Fibroblast of upper back skin (primary cell): ENCODE measurements around the gene CUEDC1.
A peak's percentile ranks its signal among the peaks of the same experiment; 100 is the strongest.

ENCODE experiments used
- DNase-seq: peaks from one replicate; pipeline ENCODE4 v3.0.0-alpha.2; 2013

CUEDC1 gene

DNA sequence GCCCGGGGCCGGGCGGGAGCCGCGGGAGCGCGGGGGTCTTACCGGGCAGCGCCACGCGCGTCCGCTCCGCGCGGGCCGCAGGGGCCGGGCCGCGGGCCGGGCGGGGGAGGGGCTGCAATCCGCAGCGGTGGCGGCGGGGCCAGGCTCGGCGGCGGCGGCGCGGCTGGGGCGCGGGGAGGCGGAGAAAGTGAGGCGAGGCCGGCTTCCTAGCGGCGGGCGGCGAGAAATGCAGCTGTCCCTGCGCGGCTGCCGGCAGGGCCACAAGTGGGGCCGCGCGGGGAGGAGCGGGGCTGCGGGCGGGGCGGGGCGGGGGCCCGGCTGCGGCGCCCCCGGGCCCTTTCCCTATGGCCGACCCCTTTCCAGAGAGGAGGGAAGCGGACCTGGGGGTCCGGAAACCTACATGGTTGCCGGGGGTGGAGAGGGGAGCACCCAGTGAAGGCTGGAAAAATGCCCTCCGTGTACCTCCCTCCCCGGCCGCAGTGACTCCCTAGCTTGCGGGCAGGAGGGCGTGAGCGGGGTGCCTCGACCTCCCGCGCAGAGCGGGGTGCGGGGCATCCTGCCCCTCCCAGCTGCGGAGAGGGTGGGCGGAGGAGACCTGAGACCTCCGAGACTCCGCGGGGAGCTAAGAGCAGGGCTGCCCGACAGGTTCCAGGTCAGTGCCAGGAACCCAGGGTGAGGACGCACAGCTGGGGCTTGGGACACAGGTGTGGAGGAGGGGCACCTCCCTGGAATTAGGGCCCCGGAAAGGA lies at the start of gene CUEDC1:
Gene CUEDC1 (minus strand): TSS at position 230 of the 749 bp plus-strand sequence. CDS start 69,848 bp downstream, outside the sequence.
- peak; percentile 58 for DNase-seq

DNA sequence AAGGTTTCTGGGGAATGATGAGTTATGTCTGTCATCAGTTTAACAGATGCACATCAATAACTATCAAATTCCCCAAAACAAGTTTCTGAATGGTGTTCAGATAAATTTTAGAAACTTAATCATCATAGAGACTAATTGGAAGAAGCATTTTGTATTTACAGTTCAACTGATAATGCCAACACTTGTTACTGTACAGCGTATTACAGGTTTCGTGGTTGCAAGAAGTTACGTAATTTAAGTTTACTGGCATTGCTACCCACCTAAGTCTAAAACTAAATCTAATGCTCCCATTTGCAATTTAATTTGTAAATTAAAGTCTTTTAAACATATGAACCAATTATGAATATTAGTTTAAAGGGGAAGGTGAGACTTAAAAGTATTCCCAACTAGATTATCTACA lies 48.8 kb upstream of the CUEDC1 start:
- no peak for DNase-seq

DNA sequence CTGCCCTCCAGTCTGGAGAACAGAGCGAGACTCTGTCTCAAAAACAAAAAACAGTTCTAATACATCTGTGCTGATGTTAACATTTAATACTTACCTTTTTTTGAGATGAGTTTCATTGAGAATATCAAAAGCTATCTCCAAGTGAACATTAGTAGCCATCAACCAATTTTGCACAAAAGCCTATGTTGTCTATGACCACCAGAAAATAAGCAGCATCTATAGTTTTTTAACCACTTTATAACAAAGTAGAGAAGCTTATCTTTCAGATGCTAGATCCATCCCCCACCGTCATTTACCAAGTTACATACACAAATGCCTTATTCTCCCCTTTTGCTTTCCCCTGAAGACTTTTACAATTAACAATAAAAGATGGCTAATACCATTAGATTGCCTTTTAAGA lies 47.8 kb upstream of the CUEDC1 start:
- no peak for DNase-seq

DNA sequence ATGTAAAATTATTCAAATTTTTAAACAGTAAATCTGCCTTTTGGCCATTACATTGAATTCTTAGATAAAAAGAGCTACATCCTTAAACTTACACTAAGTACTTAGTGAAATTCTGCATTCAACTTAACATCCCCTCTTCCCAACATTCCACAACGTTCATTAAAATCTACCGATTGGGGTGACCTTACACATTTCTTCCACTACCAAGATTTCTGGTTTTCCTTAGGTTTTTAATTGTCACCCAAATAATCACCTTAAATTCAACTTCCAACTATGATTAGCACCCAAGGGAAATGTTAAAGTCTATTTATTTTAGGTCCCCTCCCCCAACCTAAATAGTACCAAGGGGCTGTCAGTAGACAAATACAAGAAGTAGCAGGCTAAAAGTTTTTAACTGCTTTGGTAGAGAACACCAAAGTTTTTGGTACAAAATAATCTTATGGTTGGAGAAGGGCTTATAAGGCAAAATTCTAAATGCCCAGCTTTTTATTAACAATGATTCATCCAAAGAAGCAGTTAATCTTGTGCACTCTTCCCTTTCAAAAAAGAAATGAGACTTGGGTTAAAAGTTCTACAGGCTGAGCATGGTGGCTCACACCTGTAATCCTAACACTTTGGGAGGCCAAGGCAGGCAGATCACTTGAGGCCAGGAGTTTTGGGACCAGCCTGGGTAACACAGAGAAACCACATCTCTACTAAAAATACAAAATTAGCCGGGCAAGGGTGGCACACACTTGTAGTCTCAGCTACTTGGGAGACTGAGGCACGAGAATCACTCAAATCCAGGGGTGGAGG lies 47.1 kb upstream of the CUEDC1 start:
- DNase-seq = no peak

DNA sequence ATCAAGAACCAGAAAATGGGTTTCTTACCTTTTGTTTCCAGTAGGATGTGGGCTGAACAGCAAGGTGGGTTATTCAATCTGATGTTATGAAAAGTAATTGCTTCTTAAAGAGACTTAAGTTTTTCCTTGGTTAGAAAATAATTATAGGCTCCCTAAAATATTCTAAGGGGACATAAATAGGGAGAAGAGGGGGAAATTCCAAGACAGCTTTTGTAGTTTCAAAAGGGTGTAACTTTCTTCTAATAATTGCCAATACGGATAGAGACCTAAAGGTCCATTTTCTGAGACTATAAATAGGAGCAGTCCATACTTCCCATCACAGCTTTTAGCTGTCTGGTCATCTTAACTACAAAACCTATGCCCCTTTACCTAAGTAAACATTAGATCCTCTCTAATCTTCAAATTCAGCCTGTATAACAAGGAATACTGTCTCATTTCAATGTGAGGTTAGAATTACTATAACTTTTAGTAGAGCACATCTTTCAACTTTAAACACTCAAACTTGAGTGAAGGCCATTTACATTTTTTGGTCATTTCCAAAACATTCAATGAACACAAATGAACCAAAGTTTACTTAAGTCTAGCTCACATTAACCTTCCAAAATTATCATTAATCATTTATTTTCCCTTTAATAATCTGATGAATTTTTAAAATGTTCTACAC lies 46.4 kb upstream of the CUEDC1 start:
- DNase-seq = no peak

DNA sequence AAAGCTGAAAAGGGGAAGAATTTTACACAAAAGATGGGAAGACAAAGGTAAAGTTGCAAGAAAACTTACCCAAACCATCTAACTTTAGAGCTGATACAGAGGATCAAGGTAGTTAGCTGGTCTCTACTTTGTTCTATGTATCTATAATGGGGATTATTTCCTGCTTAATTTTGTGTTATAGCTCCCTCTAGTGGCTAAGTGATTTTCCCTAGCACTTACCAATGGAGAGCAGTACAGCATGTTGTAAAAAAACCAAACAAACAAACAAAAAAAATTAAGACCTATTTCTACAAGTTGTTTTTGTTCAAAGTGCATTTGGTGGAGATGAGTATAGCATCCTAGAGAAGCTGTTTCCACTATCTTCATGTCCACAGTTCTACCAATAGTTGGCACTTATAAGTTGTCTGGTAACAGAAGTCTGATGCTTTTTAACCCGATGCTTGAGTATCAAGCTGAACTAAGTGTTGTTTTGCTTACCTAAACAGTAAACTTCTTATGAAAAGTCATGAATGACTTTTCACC lies 44.3 kb upstream of the CUEDC1 start:
- peak; percentile 72 for DNase-seq

- no peak for DNase-seq
These were observed 43.8 kb upstream of the CUEDC1 start for GRCh38 chr17:57999010-57999495.

DNA sequence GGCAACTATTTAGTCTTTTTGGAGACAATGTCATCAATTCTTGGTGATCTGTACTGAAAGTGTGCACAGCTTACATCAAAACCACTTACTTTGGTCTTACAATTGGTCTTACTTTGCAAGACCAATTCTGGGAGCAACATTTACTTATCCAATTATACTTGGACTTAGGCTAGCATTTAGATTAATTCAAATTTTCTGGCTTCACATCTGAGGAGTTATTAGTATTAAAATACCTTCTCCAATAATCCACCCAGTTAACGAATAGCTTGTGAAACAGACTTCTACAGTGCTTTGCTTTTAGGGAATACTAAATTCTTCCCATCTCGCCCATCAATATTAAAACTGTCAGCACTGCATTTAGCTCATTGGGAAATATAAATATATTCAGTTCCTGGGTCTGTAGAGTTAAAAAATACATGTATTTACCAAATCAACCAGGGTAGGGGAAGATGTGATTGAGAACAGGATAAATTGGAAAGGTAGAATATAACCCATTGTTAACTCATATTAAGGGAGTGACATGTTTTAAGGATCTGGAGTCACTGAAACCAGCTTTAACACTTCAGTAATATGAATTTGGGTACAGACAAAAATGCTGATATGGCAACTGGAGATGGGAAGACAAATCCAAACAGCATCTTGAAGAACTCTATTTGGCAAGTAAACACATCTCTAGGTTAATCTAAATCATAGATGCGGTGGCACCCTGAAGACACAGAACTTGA lies 42.0 kb upstream of the CUEDC1 start:
- no peak for DNase-seq

DNA sequence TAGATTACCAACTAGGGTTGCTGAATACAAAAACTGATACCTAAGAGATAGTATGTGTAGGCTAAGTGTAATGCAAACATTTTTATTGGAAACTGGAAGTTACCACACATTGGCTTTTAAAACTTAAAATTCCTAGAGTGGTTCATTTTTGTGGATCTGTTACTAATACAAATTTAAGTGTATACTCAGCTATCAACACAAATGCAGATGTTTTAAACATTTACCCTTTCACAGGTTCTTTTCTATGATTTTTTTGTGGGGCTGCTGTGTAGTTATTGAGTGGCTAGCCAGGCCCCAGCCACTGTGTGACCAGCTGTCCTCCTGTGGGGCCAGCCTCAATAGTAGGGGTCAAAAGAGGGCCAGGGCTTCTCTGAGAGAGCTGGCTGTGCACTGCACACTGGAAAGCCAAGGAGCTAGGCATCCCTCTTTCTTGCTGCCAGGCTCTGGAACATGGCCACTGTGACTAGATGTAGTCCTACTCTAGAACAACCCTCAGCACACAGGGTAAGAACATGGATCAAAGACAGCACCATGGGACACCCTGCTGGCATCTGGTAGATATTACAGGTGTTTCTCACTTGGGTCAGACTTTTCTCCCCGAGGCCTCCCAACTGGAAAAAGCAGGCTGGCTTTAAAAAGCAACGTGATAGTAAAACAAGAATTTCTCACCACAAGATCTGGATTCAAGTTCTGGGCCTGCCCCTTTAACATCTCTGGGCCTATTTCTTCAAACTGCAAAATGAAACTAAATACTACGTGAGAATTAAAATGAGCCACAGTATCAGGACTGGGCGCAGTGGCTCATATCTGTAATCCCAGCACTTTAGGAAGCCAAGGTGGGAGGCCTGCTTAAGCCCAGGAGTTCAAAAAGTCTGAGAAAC lies 40.1 kb upstream of the CUEDC1 start:
- DNase-seq = peak; percentile 81

- DNase-seq = no peak
These were observed 39.2 kb upstream of the CUEDC1 start for GRCh38 chr17:57994436-57994835.

DNA sequence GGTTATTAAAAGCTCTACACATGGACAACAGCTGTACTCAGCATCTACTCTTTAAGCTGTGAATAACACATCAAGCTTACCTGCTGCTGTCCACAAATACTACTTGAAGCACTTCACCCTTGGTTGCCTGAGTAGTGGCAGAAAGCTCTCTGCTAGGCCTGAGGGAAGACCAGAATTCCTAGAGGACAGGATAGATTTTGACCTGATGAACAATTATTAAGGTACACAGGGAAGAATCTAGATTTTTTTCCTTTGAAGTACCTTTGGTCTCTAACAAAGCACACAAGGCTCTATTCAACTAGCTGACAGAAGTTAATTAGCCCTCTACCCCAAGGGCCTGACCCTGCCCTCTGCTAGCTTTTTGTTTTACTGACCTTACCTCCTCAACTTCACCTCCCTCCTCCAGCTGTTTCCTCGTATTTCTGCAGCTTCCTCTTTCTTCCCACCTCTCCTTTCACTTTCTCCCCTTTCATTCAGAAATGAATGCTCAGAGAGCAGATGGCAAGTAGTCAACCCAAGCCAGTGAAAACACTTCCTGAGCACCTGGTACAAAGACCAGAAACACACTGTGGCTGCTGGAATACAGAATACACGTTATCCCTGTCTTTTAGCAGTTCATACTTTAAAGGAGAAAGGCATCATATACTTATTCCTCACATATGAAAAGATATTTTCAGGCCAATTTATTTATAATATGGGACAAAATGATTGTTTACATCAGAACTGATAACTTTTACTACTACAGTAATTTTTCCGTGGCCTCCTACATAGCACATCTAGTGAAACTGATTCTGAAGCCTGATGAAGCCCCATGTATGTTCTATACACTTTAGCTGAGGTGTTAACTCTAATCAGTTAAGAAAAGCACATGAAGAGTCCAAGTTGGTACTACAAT lies 38.5 kb upstream of the CUEDC1 start:
- DNase-seq = no peak

DNA sequence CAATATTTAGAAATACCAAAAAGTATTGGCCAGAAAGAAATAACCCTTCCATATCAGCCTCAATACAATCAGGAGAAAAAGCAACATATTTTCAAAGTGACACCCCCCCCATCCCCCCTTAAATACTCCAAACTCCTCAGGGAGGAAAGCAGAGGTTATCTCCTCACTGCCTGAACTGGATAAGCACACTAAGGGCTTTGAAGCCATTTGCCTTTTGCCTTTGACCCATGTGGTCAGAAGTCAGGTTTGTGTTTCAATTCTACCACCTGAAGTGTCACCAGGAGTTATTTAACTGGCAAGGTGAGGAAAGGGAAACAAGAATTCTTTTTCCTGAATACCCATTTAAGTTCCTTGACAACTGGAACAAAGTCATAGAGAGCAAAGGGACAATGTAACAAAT lies 36.3 kb upstream of the CUEDC1 start:
- DNase-seq = no peak

GRCh38 chr17:57990037-57990436 lies 34.8 kb upstream of the CUEDC1 start:
- DNase-seq = no peak

GRCh38 chr17:57988301-57989250 lies 33.4 kb upstream of the CUEDC1 start:
- DNase-seq = peak; percentile 63

DNA sequence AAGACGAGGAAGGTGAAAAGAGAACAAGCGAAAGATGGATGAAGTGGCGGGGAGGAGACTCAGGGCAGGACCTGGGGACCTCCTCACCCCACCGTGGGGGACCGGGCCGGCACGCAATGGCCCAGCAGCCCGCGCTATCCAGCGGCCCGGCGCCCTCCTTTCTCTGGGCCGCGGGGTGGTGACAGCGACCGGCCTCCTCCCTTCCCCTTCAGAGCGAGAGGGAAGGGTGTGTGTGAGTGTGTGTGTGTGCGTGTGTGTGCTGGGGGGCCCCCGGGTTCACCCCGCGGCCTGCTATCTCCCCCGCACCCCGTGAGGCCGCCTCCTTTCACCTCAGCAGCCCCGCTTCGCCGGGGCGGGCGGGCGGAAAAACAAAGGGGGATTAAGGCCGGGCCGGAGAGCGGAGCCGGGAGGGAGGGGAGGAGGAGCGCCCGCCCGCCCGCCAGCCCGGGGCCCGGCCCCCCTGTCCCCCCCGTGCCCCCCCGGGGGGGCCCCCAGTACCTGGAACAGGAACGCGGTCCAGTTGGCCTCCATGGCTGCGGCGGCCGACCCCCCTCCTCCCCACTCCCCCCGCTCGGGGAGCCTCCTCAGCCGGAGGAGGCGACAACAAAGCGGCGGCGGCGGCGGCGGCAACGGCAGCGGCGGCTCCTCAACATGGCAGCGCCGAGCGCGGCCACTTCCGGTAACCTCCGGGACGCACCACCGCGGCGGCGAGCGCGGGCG lies 32.5 kb upstream of the CUEDC1 start, which contains the start of gene VEZF1:
Gene VEZF1 (minus strand): TSS at position 674 of the 720 bp plus-strand sequence. CDS start 143 bp downstream, at position 531.
- DNase-seq = peak; percentile 69

DNA sequence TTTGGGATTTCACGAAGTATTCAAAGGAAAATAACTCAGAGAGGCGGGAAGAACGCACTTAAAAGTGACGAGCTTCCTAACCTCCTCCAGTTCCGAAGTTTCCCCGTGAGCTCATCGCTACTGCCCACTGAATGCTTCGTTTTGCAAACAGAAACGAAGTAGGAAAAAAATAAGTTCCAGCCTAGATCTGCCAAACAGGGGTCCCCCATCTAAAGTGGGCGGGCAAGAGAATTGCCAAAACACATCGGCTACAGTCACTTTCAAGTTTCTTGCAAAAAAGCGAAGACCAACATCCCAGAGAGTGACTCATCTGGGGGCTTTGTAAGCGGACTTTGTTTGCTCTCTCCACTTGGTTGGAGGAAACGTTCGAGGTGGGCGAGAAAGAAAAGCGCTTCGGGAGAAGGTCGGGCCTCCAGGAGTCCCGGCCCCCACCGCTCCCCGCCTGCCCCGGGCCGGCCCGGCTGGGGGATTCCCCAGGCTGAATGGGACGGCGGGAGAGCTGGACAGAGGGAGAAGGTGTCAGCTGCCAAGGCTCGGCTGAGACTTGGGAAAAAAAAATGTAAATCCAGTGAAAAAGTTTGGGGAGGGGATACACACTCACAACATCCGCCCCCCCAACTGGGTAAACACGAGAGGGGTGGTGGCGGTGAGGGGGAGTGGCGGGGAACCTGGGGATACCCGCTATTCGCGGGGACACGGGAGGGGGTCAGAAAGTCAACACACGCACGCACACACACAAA lies 31.8 kb upstream of the CUEDC1 start:
- peak; percentile 73 for DNase-seq

- no peak for DNase-seq
These were observed 30.4 kb upstream of the CUEDC1 start for GRCh38 chr17:57985675-57985974.
